DND-41 (cell line): ENCODE data around the gene ARFIP1.

Experiments used
- ATAC-seq: fragments of 200-7000 bp; cut with Tn5 transposase; 3 replicates; pipeline ENCODE4 v1.9.1; 2021; ENCODE audit warnings: low read depth; ENCODE audit not compliant: insufficient read depth
- DNase-seq: peaks from one replicate; pipeline ENCODE4 v3.0.0-alpha.2; 2020
- H2AFZ ChIP-seq: 2 replicates; pipeline ENCODE4 v1.6.0; 2012; ENCODE audit warnings: low read depth, low read length
- H3K27ac ChIP-seq: 2 replicates; pipeline ENCODE4 v1.5.1; 2012; ENCODE audit warnings: low read length, inconsistent platforms
- H3K27me3 ChIP-seq: fragments of 200-600 bp; sonication (generic); 2 replicates; pipeline ENCODE4 v1.6.0; 2012; ENCODE audit warnings: low read length, mild to moderate bottlenecking, inconsistent platforms; ENCODE audit not compliant: insufficient read depth, poor library complexity
- H3K36me3 ChIP-seq: 2 replicates; pipeline ENCODE4 v1.5.1; 2012; ENCODE audit warnings: low read length, inconsistent platforms; ENCODE audit not compliant: insufficient read depth
- H3K4me1 ChIP-seq: 2 replicates; pipeline ENCODE4 v1.5.1; 2012; ENCODE audit warnings: mild to moderate bottlenecking, low read length; ENCODE audit not compliant: insufficient read depth
- H3K4me2 ChIP-seq: 2 replicates; pipeline ENCODE4 v1.6.0; 2012; ENCODE audit warnings: mild to moderate bottlenecking, moderate library complexity, low read length, inconsistent platforms; ENCODE audit not compliant: insufficient read depth
- H3K4me3 ChIP-seq, 2 experiments: fragments of 200-600 bp in 1 of 2; shearing (Covaris generic) in 1 of 2; 2 replicates each; pipeline ENCODE4 v1.5.1; 2012 to 2016; ENCODE audit warnings: inconsistent platforms in 2 of 2, low read length in 2 of 2, mild to moderate bottlenecking in 2 of 2, low read depth in 1 of 2, moderate library complexity in 1 of 2
- H3K79me2 ChIP-seq: 2 replicates; pipeline ENCODE4 v1.6.0; 2012; ENCODE audit warnings: low read length, inconsistent platforms; ENCODE audit not compliant: insufficient read depth
- H3K9ac ChIP-seq: 2 replicates; pipeline ENCODE4 v1.6.0; 2012; ENCODE audit warnings: low read depth, mild to moderate bottlenecking, inconsistent platforms, low read length, moderate library complexity
- H3K9me3 ChIP-seq: 2 replicates; pipeline ENCODE4 v1.5.1; 2012; ENCODE audit warnings: low read length, moderate library complexity, mild to moderate bottlenecking, inconsistent platforms; ENCODE audit not compliant: insufficient read depth, severe bottlenecking
- H4K20me1 ChIP-seq: 2 replicates; pipeline ENCODE4 v1.6.0; 2012; ENCODE audit warnings: low read length; ENCODE audit not compliant: insufficient read depth
- CTCF ChIP-seq: IDR thresholded peaks from 2 replicates; pipeline ENCODE4 v1.5.1; 2012; ENCODE audit warnings: borderline replicate concordance, low read length, moderate library complexity, mild to moderate bottlenecking; ENCODE audit not compliant: poor library complexity, severe bottlenecking; ENCODE audit errors: extremely low read depth
- EZH2 ChIP-seq: IDR thresholded peaks from 3 replicates; pipeline ENCODE4 v1.6.1; 2012; ENCODE audit warnings: borderline replicate concordance, low read depth, mild to moderate bottlenecking, moderate library complexity, low read length, inconsistent platforms; ENCODE audit not compliant: severe bottlenecking

The ARFIP1 gene

GRCh38 chr4:152927737-152928136 is 148.0 kb downstream of the ARFIP1 start:
- no peak overlapping the region for H3K9ac ChIP-seq
- H3K27ac ChIP-seq, result no peak overlapping the region

GRCh38 chr4:152928286-152928685 is 148.5 kb downstream of the ARFIP1 start:
- Histone ChIP-seq H3K4me3 (no peak overlapping the region), H3K36me3 (no peaks in the 10 kb centered on the region), H3K4me1 (no peaks in the 10 kb centered on the region), H4K20me1 (no peaks in the 10 kb centered on the region), H3K9ac (no peak overlapping the region), H2AFZ (no peak overlapping the region), H3K4me2 (no peak overlapping the region), H3K27me3 (no peaks in the 10 kb centered on the region), H3K9me3 (no peaks in the 10 kb centered on the region), H3K79me2 (no peaks in the 10 kb centered on the region), H3K27ac (no peak overlapping the region)
- no peak for TF ChIP-seq EZH2
- no peak for TF ChIP-seq CTCF
- ATAC-seq, result no peak
- DNase-seq, result no peak

More at GRCh38 chr4:152927737-152928136, 148.0 kb downstream of the ARFIP1 start:
- no peak overlapping the region for H3K4me3 ChIP-seq
- H2AFZ ChIP-seq, result no peak overlapping the region
- no peaks in the 10 kb centered on the region for H3K27me3 ChIP-seq
- H4K20me1 ChIP-seq, result no peaks in the 10 kb centered on the region
- no peaks in the 10 kb centered on the region for H3K36me3 ChIP-seq
- ATAC-seq (no peak), DNase-seq (no peak)
- no peaks in the 10 kb centered on the region for H3K4me1 ChIP-seq
- TF ChIP-seq CTCF, result no peak
- TF ChIP-seq EZH2, result no peak
- H3K9me3 ChIP-seq, result no peaks in the 10 kb centered on the region
- no peaks in the 10 kb centered on the region for H3K79me2 ChIP-seq
- no peak overlapping the region for H3K4me2 ChIP-seq

- Histone ChIP-seq H3K79me2 (no peaks in the 10 kb centered on the region), H3K27ac (no peak overlapping the region), H3K9me3 (no peaks in the 10 kb centered on the region), H3K9ac (no peak overlapping the region), H3K4me3 (no peak overlapping the region), H2AFZ (no peak overlapping the region), H4K20me1 (no peaks in the 10 kb centered on the region), H3K27me3 (peaks cover 4% of the 10 kb centered on the region), H3K4me2 (no peak overlapping the region), H3K4me1 (no peaks in the 10 kb centered on the region), H3K36me3 (no peaks in the 10 kb centered on the region)
- DNase-seq (no peak), ATAC-seq (no peak; the same call in 2 of the 3 replicates)
- TF ChIP-seq EZH2 (no peak), CTCF (no peak)
Measured at GRCh38 chr4:152929888-152930287, 150.1 kb downstream of the ARFIP1 start.

GRCh38 chr4:152935143-152935542 is 155.4 kb downstream of the ARFIP1 start:
- peaks cover 20% of the 10 kb centered on the region for H3K4me1 ChIP-seq
- peaks cover 51% of the 10 kb centered on the region for H3K27me3 ChIP-seq
- no peak for ATAC-seq
- H3K79me2 ChIP-seq, result no peaks in the 10 kb centered on the region
- H3K9me3 ChIP-seq, result no peaks in the 10 kb centered on the region
- no peak for DNase-seq
- H3K36me3 ChIP-seq, result no peaks in the 10 kb centered on the region
- no peak overlapping the region for H2AFZ ChIP-seq
- H3K27ac ChIP-seq, result no peak overlapping the region
- no peak overlapping the region for H3K9ac ChIP-seq
- no peak overlapping the region for H3K4me3 ChIP-seq
- H3K4me2 ChIP-seq, result no peak overlapping the region
- 0 out of 2 replicates have a peak, but pooled peaks cover 3% of the 10 kb centered on the region for H4K20me1 ChIP-seq
- no peak for TF ChIP-seq CTCF
- no peak for TF ChIP-seq EZH2
